Globus pallidus (tissue), 1 donor: ENCODE data around the gene DYSF.

Source experiments
- DNase-seq: peaks from one replicate; pipeline ENCODE4 v3.0.0-alpha.2; 2015; ENCODE audit warnings: low spot score

The DYSF gene

GRCh38 chr2:71552861-71553301 is 99.5 kb downstream of the DYSF start:
- DNase-seq = no peak

- DNase-seq = no peak
Observed at GRCh38 chr2:71554028-71554705, 100.8 kb downstream of the DYSF start.

- no peak for DNase-seq
Observed at GRCh38 chr2:71554706-71555056, 101.3 kb downstream of the DYSF start.

GRCh38 chr2:71555798-71556454 is 102.6 kb downstream of the DYSF start:
- no peak for DNase-seq

- DNase-seq = no peak
Observed at GRCh38 chr2:71556692-71557250, 103.4 kb downstream of the DYSF start.

- DNase-seq = no peak
Observed at GRCh38 chr2:71557321-71557720, 104.0 kb downstream of the DYSF start.

- no peak for DNase-seq
Observed at GRCh38 chr2:71558300-71559051, 105.1 kb downstream of the DYSF start.

- no peak for DNase-seq
Observed at GRCh38 chr2:71559080-71559827, 105.9 kb downstream of the DYSF start.

GRCh38 chr2:71559828-71560637 is 106.7 kb downstream of the DYSF start:
- no peak for DNase-seq

- no peak for DNase-seq
Observed at GRCh38 chr2:71560638-71561011, 107.3 kb downstream of the DYSF start.

- DNase-seq = no peak
Observed at GRCh38 chr2:71561441-71562267, 108.3 kb downstream of the DYSF start.

- DNase-seq = no peak
Observed at GRCh38 chr2:71562518-71562917, 109.2 kb downstream of the DYSF start.

- DNase-seq = no peak
Observed at GRCh38 chr2:71563872-71564271, 110.5 kb downstream of the DYSF start.

GRCh38 chr2:71564361-71564760 is 111.0 kb downstream of the DYSF start:
- no peak for DNase-seq

GRCh38 chr2:71564790-71565189 is 111.4 kb downstream of the DYSF start:
- DNase-seq = no peak

- no peak for DNase-seq
Observed at GRCh38 chr2:71566372-71566771, 113.0 kb downstream of the DYSF start.

GRCh38 chr2:71567625-71568024 is 114.3 kb downstream of the DYSF start:
- no peak for DNase-seq

- DNase-seq = no peak
Observed at GRCh38 chr2:71568103-71568502, 114.7 kb downstream of the DYSF start.

- DNase-seq = no peak
Observed at GRCh38 chr2:71570511-71570910, 117.2 kb downstream of the DYSF start.

- no peak for DNase-seq
Observed at GRCh38 chr2:71570951-71571460, 117.6 kb downstream of the DYSF start.
